Calu3 (cell line): ENCODE results near the gene ORM1. TPM values are rescaled to one million over a fixed set of nuclear protein-coding genes. Genes with fewer than 3 reads are reported as not detected.

Experiments
- BruUV-seq: library from RNA; stranded (reverse); fragments of 400-500 nt; replicated peaks from 2 replicates; lab custom pipeline; 2021; lab: Mats Ljungman, UMichigan
- CTCF ChIA-PET: fragments of 300-600 bp; sonication (Branson Sonifier 250); formaldehyde crosslinking; loops from one replicate; lab custom pipeline; 2022; ENCODE audit warnings: antibody characterized with exemption; lab: Charles Lee
- DNase-seq: peaks from one replicate; pipeline ENCODE4 v3.0.0; 2022
- H3K27ac Mint-ChIP-seq: one replicate; pipeline ENCODE4 v1.8.0; 2022; ENCODE audit warnings: mixed read lengths; ENCODE audit not compliant: unreplicated experiment
- H3K27me3 Mint-ChIP-seq: one replicate; pipeline ENCODE4 v1.8.0; 2022; ENCODE audit warnings: mixed read lengths; ENCODE audit not compliant: unreplicated experiment
- H3K36me3 Mint-ChIP-seq: one replicate; pipeline ENCODE4 v1.8.0; 2022; ENCODE audit warnings: mild to moderate bottlenecking, moderate library complexity, mixed read lengths; ENCODE audit not compliant: insufficient read depth, unreplicated experiment
- H3K4me1 Mint-ChIP-seq: one replicate; pipeline ENCODE4 v1.8.0; 2022; ENCODE audit warnings: mild to moderate bottlenecking, low read depth, mixed read lengths; ENCODE audit not compliant: unreplicated experiment
- H3K4me3 Mint-ChIP-seq: one replicate; pipeline ENCODE4 v1.8.0; 2022; ENCODE audit warnings: mild to moderate bottlenecking, low read depth, moderate library complexity, mixed read lengths; ENCODE audit not compliant: unreplicated experiment
- H3K9me3 Mint-ChIP-seq: one replicate; pipeline ENCODE4 v1.8.0; 2022; ENCODE audit warnings: low read depth, mixed read lengths; ENCODE audit not compliant: unreplicated experiment
- intact Hi-C: fragments of 100-400 bp; cut with micrococcal nuclease; formaldehyde crosslinking; loops from one replicate; pipeline ENCODE4 v1.10.0; 2022; ENCODE audit not compliant: unreplicated experiment
- total RNA-seq: library from RNA; stranded (reverse); gene quantifications from 2 replicates; pipeline ENCODE4 v1.2.3, GENCODE V29; 2022
- TF ChIP-seq, protein P1 (sequence below): fragments of 200-600 bp; IDR thresholded peaks from one replicate; pipeline ENCODE4 v1.8.0; 2022; ENCODE audit warnings: antibody characterized with exemption; ENCODE audit not compliant: unreplicated experiment

ORM1 gene
- total RNA-seq, 1 experiment from 2014 or later: not detected

DNA sequence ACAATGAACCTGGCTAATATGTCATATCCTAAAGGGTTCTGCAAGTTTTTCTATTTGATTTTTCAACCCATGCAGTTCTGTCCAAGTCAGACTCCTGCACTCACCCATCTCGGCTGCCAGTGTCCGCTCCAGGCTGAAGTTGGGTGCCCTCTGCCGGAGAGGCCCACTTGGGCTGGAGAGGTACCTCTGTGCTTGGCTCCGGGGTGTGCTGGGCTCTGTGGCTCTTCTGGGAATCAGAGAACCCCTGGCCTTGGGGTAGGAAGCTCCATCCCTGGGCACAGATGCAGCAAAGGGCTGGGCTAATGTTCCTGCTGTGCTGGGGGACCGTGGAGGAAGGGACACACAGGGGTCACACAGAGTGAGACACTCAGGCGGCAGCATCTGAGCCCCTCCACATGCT, 32.9 kb downstream of the ORM1 start:
- intact Hi-C loops: no loop called here
- H3K4me3 Mint-ChIP-seq: no peak overlapping the region
- CTCF ChIA-PET: interaction anchor here (0.5 kb wide), 1 partner anchor 43 kb away, joined by 4 read pairs; no protein-coding TSS in a partner anchor
- DNase-seq: no peak
- no peaks in the 10 kb centered on the region for H3K36me3 Mint-ChIP-seq
- no peak overlapping the region for H3K27ac Mint-ChIP-seq
- H3K27me3 Mint-ChIP-seq: no peaks in the 10 kb centered on the region
- TF ChIP-seq, protein P1, sequence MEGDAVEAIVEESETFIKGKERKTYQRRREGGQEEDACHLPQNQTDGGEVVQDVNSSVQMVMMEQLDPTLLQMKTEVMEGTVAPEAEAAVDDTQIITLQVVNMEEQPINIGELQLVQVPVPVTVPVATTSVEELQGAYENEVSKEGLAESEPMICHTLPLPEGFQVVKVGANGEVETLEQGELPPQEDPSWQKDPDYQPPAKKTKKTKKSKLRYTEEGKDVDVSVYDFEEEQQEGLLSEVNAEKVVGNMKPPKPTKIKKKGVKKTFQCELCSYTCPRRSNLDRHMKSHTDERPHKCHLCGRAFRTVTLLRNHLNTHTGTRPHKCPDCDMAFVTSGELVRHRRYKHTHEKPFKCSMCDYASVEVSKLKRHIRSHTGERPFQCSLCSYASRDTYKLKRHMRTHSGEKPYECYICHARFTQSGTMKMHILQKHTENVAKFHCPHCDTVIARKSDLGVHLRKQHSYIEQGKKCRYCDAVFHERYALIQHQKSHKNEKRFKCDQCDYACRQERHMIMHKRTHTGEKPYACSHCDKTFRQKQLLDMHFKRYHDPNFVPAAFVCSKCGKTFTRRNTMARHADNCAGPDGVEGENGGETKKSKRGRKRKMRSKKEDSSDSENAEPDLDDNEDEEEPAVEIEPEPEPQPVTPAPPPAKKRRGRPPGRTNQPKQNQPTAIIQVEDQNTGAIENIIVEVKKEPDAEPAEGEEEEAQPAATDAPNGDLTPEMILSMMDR: no peak
- no peaks in the 10 kb centered on the region for H3K4me1 Mint-ChIP-seq
- no peaks in the 10 kb centered on the region for H3K9me3 Mint-ChIP-seq
- no TSS peak for BruUV-seq

GRCh38 chr9:114356792-114357191, 33.9 kb downstream of the ORM1 start:
- no peaks in the 10 kb centered on the region for H3K9me3 Mint-ChIP-seq
- H3K36me3 Mint-ChIP-seq: no peaks in the 10 kb centered on the region

DNA sequence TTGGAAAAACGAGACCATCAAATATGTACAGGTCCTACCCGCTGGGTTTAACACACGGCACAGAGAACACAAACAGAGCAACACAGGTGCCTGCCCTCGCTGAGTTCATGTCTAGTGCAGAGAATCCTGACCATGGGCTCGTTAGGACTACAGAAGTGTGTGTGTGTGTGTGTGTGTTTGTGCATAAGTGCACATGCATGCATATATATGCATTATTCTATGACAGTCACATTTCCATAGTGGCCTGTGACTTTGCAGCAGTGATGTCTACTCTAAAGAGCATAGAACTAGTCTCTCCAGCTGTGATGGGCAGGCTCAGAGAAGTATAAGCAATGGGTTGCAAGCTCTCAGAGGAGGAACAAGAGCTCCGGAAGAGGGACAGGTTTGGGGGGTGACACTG, 34.5 kb downstream of the ORM1 start:
- CTCF ChIA-PET: no interaction called here
- H3K4me1 Mint-ChIP-seq: no peaks in the 10 kb centered on the region
- intact Hi-C loops: no loop called here
- no peaks in the 10 kb centered on the region for H3K27me3 Mint-ChIP-seq
- no peak for DNase-seq
- BruUV-seq: no TSS peak
- TF ChIP-seq, protein P1: no peak
- no peaks in the 10 kb centered on the region for H3K36me3 Mint-ChIP-seq
- no peaks in the 10 kb centered on the region for H3K9me3 Mint-ChIP-seq
- H3K4me3 Mint-ChIP-seq: no peak overlapping the region
- no peak overlapping the region for H3K27ac Mint-ChIP-seq

More at GRCh38 chr9:114356792-114357191, 33.9 kb downstream of the ORM1 start:
- Mint-ChIP-seq H3K27ac (no peak overlapping the region), H3K4me3 (no peak overlapping the region), H3K4me1 (no peaks in the 10 kb centered on the region), H3K27me3 (no peaks in the 10 kb centered on the region)
- no TSS peak for BruUV-seq
- CTCF ChIA-PET: no interaction called here
- TF ChIP-seq, protein P1: no peak
- intact Hi-C loops: no loop called here
- DNase-seq: no peak

GRCh38 chr9:114357911-114358328, 35.0 kb downstream of the ORM1 start:
- no peak overlapping the region for H3K27ac Mint-ChIP-seq
- no peak for DNase-seq
- no TSS peak for BruUV-seq
- no peaks in the 10 kb centered on the region for H3K27me3 Mint-ChIP-seq
- H3K36me3 Mint-ChIP-seq: no peaks in the 10 kb centered on the region
- CTCF ChIA-PET: no interaction called here
- H3K9me3 Mint-ChIP-seq: no peaks in the 10 kb centered on the region
- intact Hi-C loops: no loop called here
- no peak overlapping the region for H3K4me3 Mint-ChIP-seq
- TF ChIP-seq, protein P1: no peak
- H3K4me1 Mint-ChIP-seq: no peaks in the 10 kb centered on the region
